GM18951 (cell line): ENCODE data around the gene BNIP3.
"Not testable (repeated sequence)": the region's sequence is repeated elsewhere in the genome, so short reads cannot be mapped to it uniquely, and the experiment has no call there.

Experiments used
- POLR2A ChIP-seq: IDR thresholded peaks from 4 replicates; pipeline ENCODE4 v1.6.1; 2011; ENCODE audit warnings: mild to moderate bottlenecking; ENCODE audit not compliant: insufficient read length, insufficient read depth; ENCODE audit errors: extremely low read depth
- in situ Hi-C: fragments of 300-500 bp; cut with MboI; formaldehyde crosslinking; loops from one replicate; pipeline ENCODE4 v1.12.0; 2022; ENCODE audit warnings: low sequenced_read_pairs, mixed read lengths, inconsistent platforms; ENCODE audit not compliant: unreplicated experiment

The BNIP3 gene

GRCh38 chr10:131964298-131964697 lies 17.4 kb downstream of the BNIP3 start:
- TF ChIP-seq POLR2A: no peak

GRCh38 chr10:131963811-131964210 lies 17.9 kb downstream of the BNIP3 start:
- in situ Hi-C loops: no loop called here
- no peak for TF ChIP-seq POLR2A

More at GRCh38 chr10:131964298-131964697, 17.4 kb downstream of the BNIP3 start:
- in situ Hi-C loops: no loop called here

- no peak for TF ChIP-seq POLR2A
- in situ Hi-C loops: no loop called here
Measured at GRCh38 chr10:131963350-131963749, 18.4 kb downstream of the BNIP3 start.

- TF ChIP-seq POLR2A: no peak
- in situ Hi-C loops: no loop called here
Measured at GRCh38 chr10:131961777-131962662, 19.7 kb downstream of the BNIP3 start.

- in situ Hi-C loops: no loop called here
- no peak for TF ChIP-seq POLR2A
Measured at GRCh38 chr10:131961047-131961776, 20.5 kb downstream of the BNIP3 start.

- no peak for TF ChIP-seq POLR2A
- in situ Hi-C loops: no loop called here
Measured at GRCh38 chr10:131960631-131961046, 21.1 kb downstream of the BNIP3 start.

GRCh38 chr10:131959841-131960240 lies 21.9 kb downstream of the BNIP3 start:
- no peak for TF ChIP-seq POLR2A
- in situ Hi-C loops: no loop called here

- in situ Hi-C loops: no loop called here
- TF ChIP-seq POLR2A: no peak
Measured at GRCh38 chr10:131955591-131956340, 26.0 kb downstream of the BNIP3 start.

- no peak for TF ChIP-seq POLR2A
Measured at GRCh38 chr10:131954356-131954965, 27.3 kb downstream of the BNIP3 start.

GRCh38 chr10:131949908-131950307 lies 31.8 kb downstream of the BNIP3 start:
- in situ Hi-C loops: not testable (repeated sequence)

More at GRCh38 chr10:131954356-131954965, 27.3 kb downstream of the BNIP3 start:
- in situ Hi-C loops: no loop called here

GRCh38 chr10:131949041-131949862 lies 32.5 kb downstream of the BNIP3 start:
- TF ChIP-seq POLR2A: no peak
- in situ Hi-C loops: no loop called here

- no peak for TF ChIP-seq POLR2A
- in situ Hi-C loops: no loop called here
Measured at GRCh38 chr10:131948501-131948900, 33.2 kb downstream of the BNIP3 start.
